Stimulated activated naive CD4-positive, alpha-beta T cell (primary cell): ENCODE results near the gene KLF7.
"Not testable (repeated sequence)": the region's sequence is repeated elsewhere in the genome, so short reads cannot be mapped to it uniquely, and the experiment has no call there.

ENCODE experiments used
- DNase-seq, 6 experiments: peaks; one replicate each; lab custom pipeline; 2025; lab: John Stamatoyannopoulos, UW

The KLF7 gene

GRCh38 chr2:207064128-207064690 is 101.5 kb downstream of the KLF7 start:
- DNase-seq, result no peak

GRCh38 chr2:207061181-207061580 is 104.6 kb downstream of the KLF7 start:
- DNase-seq, result no peak

GRCh38 chr2:207055257-207055656 is 110.5 kb downstream of the KLF7 start:
- DNase-seq, result no peak

- no peak for DNase-seq
Observed at GRCh38 chr2:207054521-207054920, 111.2 kb downstream of the KLF7 start.

GRCh38 chr2:207051385-207051965 is 114.3 kb downstream of the KLF7 start:
- no peak for DNase-seq

- DNase-seq, result no peak
Observed at GRCh38 chr2:207049122-207049521, 116.6 kb downstream of the KLF7 start.

- DNase-seq, result no peak
Observed at GRCh38 chr2:207048416-207048815, 117.3 kb downstream of the KLF7 start.

- peak in 3 of 6 experiments; percentile 19 to 64 (median 63) for DNase-seq
Observed at GRCh38 chr2:207046724-207047123, 119.0 kb downstream of the KLF7 start.

GRCh38 chr2:207045531-207045930 is 120.2 kb downstream of the KLF7 start:
- no peak for DNase-seq

GRCh38 chr2:207044379-207045362 is 121.1 kb downstream of the KLF7 start:
- DNase-seq, result no peak

- DNase-seq, result no peak
Observed at GRCh38 chr2:207042841-207043240, 122.9 kb downstream of the KLF7 start.

GRCh38 chr2:207041786-207042554 is 123.8 kb downstream of the KLF7 start:
- no peak for DNase-seq

- DNase-seq, result no peak
Observed at GRCh38 chr2:207041279-207041678, 124.5 kb downstream of the KLF7 start.

GRCh38 chr2:207040696-207041095 is 125.1 kb downstream of the KLF7 start:
- DNase-seq, result no peak

GRCh38 chr2:207039225-207039624 is 126.5 kb downstream of the KLF7 start:
- DNase-seq, result no peak

- DNase-seq, result no peak
Observed at GRCh38 chr2:207038299-207038698, 127.4 kb downstream of the KLF7 start.

- no peak for DNase-seq
Observed at GRCh38 chr2:207037896-207038295, 127.9 kb downstream of the KLF7 start.

- not testable (repeated sequence) for DNase-seq
Observed at GRCh38 chr2:207037023-207037422, 128.7 kb downstream of the KLF7 start.

- DNase-seq, result no peak
Observed at GRCh38 chr2:207035875-207036274, 129.9 kb downstream of the KLF7 start.

- DNase-seq, result no peak
Observed at GRCh38 chr2:207032490-207032889, 133.3 kb downstream of the KLF7 start.
